Panc1 (cell line): ENCODE measurements around the gene KIFBP. TPM values are rescaled to one million over a fixed set of nuclear protein-coding genes. Genes with fewer than 3 reads are reported as not detected.

Experiments used
- ATAC-seq: fragments of 200-7000 bp; cut with Tn5 transposase; 2 replicates; pipeline ENCODE4 v1.9.1; 2020; ENCODE audit warnings: mild to moderate bottlenecking, moderate library complexity
- BruUV-seq: library from RNA; stranded (reverse); fragments of 400-500 nt; replicated peaks from 2 replicates; lab custom pipeline; 2021; lab: Mats Ljungman, UMichigan
- CTCF ChIA-PET: fragments of 300-600 bp; sonication (Branson Sonifier 250); formaldehyde crosslinking; loops from one replicate; lab custom pipeline; 2022; ENCODE audit warnings: antibody characterized with exemption; lab: Charles Lee
- POLR2A ChIA-PET: fragments of 300-600 bp; sonication (Branson Sonifier 250); formaldehyde crosslinking; loops from one replicate; lab custom pipeline; 2022; ENCODE audit warnings: antibody characterized with exemption; lab: Charles Lee
- DNase-seq: peaks from one replicate; pipeline ENCODE4 v3.0.0-alpha.2; 2010; ENCODE audit warnings: low read depth, low spot score
- H3K27ac ChIP-seq: 2 replicates; pipeline ENCODE4 v1.5.1; 2011; ENCODE audit warnings: mild to moderate bottlenecking, low read length, inconsistent platforms
- H3K27me3 ChIP-seq: fragments of 200-500 bp; sonication (Bioruptor generic); 2 replicates; pipeline ENCODE4 v1.6.0; 2014; ENCODE audit warnings: low read length, inconsistent platforms; ENCODE audit not compliant: control insufficient read depth, insufficient read depth
- H3K36me3 ChIP-seq: fragments of 200-500 bp; sonication (Bioruptor generic); 2 replicates; pipeline ENCODE4 v1.5.1; 2014; ENCODE audit warnings: inconsistent platforms, mild to moderate bottlenecking, low read length, moderate library complexity; ENCODE audit not compliant: control insufficient read depth, insufficient read depth
- H3K4me1 ChIP-seq: 2 replicates; pipeline ENCODE4 v1.5.1; 2011; ENCODE audit warnings: inconsistent platforms, mild to moderate bottlenecking, low read length, moderate library complexity; ENCODE audit not compliant: control insufficient read depth, insufficient read depth
- H3K4me3 ChIP-seq, 2 experiments: 2 replicates each; pipeline ENCODE4 v1.5.1; 2011 to 2012; ENCODE audit warnings: low read depth in 2 of 2, low read length in 2 of 2, mild to moderate bottlenecking in 2 of 2, inconsistent platforms in 1 of 2, moderate library complexity in 1 of 2
- H3K9me3 ChIP-seq: fragments of 200-500 bp; sonication (Bioruptor generic); 2 replicates; pipeline ENCODE4 v1.5.1; 2014; ENCODE audit warnings: low read depth, mild to moderate bottlenecking, inconsistent platforms, low read length, moderate library complexity; ENCODE audit not compliant: control insufficient read depth, insufficient read depth
- POLR2AphosphoS5 ChIP-seq: IDR thresholded peaks from 2 replicates; pipeline ENCODE4 v1.6.1; 2012; ENCODE audit warnings: mild to moderate bottlenecking, low read depth, low read length, moderate library complexity
- SIN3A ChIP-seq: IDR thresholded peaks from 2 replicates; pipeline ENCODE4 v1.6.1; 2012; ENCODE audit warnings: low read depth, mild to moderate bottlenecking, low read length, moderate library complexity, borderline replicate concordance; ENCODE audit not compliant: insufficient read depth
- TCF7L2 ChIP-seq: IDR thresholded peaks from 2 replicates; pipeline ENCODE4 v1.6.1; 2011; ENCODE audit warnings: mild to moderate bottlenecking, low read depth, low read length, inconsistent platforms
- in situ Hi-C: cut with HindIII; loops from 2 replicates; pipeline ENCODE4 v1.10.0; 2016; ENCODE audit warnings: low sequenced_read_pairs, low pct_unique_long_range_greater_than_20kb
- intact Hi-C: fragments of 100-400 bp; cut with micrococcal nuclease; formaldehyde crosslinking; loops from one replicate; pipeline ENCODE4 v1.10.0; 2022; ENCODE audit not compliant: unreplicated experiment
- total RNA-seq: library from RNA; stranded (reverse); gene quantifications from one replicate; pipeline ENCODE4 v1.2.1, GENCODE V29; 2021; ENCODE audit not compliant: unreplicated experiment
- TF ChIP-seq, protein P1 (sequence below), 2 experiments: IDR thresholded peaks; 2 replicates each; pipeline ENCODE4 v1.6.1; 2011 to 2012; ENCODE audit warnings: low read depth in 2 of 2, control low read depth in 1 of 2, low read length in 1 of 2, mild to moderate bottlenecking in 1 of 2, moderate library complexity in 1 of 2; ENCODE audit not compliant: insufficient read depth in 1 of 2
- TF ChIP-seq, protein P2 (sequence below): fragments of 450-650 bp; IDR thresholded peaks from 2 replicates; pipeline ENCODE4 v1.5.1; 2017; ENCODE audit warnings: mild to moderate bottlenecking

Gene KIFBP
- total RNA-seq, 1 experiment from 2014 or later = 45.9 TPM

DNA sequence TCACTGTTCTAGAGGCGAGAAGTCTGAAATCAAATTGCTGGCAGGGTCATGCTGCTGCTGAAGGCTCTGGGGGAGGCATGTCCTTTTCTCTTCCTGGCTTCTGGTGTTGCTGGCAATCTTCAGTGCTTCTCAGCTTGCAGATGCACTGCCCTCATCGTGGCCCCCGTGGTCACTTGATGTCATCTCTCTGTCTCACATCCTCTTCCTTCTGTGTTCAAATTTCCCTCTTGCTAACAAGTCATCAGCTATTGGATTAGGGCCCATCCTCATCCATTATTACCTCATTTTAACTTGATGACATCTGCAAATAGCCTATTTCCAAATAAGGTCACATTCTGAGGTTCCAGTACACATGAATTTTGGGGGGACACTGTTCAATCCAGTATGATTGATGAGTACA is 62.7 kb downstream of the KIFBP start:
- DNase-seq (no peak), ATAC-seq (no peak)
- TF ChIP-seq, protein P1, sequence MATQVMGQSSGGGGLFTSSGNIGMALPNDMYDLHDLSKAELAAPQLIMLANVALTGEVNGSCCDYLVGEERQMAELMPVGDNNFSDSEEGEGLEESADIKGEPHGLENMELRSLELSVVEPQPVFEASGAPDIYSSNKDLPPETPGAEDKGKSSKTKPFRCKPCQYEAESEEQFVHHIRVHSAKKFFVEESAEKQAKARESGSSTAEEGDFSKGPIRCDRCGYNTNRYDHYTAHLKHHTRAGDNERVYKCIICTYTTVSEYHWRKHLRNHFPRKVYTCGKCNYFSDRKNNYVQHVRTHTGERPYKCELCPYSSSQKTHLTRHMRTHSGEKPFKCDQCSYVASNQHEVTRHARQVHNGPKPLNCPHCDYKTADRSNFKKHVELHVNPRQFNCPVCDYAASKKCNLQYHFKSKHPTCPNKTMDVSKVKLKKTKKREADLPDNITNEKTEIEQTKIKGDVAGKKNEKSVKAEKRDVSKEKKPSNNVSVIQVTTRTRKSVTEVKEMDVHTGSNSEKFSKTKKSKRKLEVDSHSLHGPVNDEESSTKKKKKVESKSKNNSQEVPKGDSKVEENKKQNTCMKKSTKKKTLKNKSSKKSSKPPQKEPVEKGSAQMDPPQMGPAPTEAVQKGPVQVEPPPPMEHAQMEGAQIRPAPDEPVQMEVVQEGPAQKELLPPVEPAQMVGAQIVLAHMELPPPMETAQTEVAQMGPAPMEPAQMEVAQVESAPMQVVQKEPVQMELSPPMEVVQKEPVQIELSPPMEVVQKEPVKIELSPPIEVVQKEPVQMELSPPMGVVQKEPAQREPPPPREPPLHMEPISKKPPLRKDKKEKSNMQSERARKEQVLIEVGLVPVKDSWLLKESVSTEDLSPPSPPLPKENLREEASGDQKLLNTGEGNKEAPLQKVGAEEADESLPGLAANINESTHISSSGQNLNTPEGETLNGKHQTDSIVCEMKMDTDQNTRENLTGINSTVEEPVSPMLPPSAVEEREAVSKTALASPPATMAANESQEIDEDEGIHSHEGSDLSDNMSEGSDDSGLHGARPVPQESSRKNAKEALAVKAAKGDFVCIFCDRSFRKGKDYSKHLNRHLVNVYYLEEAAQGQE (IDR thresholded peaks at IDR 0.05; ENCODE audit: insufficient read depth in 1 of 2, low read depth in 2 of 2, low read length in 1 of 2) = no peak
- TF ChIP-seq, protein P2, sequence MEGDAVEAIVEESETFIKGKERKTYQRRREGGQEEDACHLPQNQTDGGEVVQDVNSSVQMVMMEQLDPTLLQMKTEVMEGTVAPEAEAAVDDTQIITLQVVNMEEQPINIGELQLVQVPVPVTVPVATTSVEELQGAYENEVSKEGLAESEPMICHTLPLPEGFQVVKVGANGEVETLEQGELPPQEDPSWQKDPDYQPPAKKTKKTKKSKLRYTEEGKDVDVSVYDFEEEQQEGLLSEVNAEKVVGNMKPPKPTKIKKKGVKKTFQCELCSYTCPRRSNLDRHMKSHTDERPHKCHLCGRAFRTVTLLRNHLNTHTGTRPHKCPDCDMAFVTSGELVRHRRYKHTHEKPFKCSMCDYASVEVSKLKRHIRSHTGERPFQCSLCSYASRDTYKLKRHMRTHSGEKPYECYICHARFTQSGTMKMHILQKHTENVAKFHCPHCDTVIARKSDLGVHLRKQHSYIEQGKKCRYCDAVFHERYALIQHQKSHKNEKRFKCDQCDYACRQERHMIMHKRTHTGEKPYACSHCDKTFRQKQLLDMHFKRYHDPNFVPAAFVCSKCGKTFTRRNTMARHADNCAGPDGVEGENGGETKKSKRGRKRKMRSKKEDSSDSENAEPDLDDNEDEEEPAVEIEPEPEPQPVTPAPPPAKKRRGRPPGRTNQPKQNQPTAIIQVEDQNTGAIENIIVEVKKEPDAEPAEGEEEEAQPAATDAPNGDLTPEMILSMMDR = no peak
- TF ChIP-seq POLR2AphosphoS5 = no peak
- no peak for TF ChIP-seq SIN3A
- TF ChIP-seq TCF7L2 = no peak
- in situ Hi-C loops (no loop called here), intact Hi-C loops (no loop called here)
- ChIA-PET CTCF (no interaction called here), POLR2A (no interaction called here)
- Histone ChIP-seq H3K27me3 (no peaks in the 10 kb centered on the region), H3K9me3 (no peaks in the 10 kb centered on the region), H3K4me3 (no peak overlapping the region), H3K4me1 (no peaks in the 10 kb centered on the region), H3K27ac (no peak overlapping the region), H3K36me3 (no peaks in the 10 kb centered on the region)
- BruUV-seq = no TSS peak

DNA sequence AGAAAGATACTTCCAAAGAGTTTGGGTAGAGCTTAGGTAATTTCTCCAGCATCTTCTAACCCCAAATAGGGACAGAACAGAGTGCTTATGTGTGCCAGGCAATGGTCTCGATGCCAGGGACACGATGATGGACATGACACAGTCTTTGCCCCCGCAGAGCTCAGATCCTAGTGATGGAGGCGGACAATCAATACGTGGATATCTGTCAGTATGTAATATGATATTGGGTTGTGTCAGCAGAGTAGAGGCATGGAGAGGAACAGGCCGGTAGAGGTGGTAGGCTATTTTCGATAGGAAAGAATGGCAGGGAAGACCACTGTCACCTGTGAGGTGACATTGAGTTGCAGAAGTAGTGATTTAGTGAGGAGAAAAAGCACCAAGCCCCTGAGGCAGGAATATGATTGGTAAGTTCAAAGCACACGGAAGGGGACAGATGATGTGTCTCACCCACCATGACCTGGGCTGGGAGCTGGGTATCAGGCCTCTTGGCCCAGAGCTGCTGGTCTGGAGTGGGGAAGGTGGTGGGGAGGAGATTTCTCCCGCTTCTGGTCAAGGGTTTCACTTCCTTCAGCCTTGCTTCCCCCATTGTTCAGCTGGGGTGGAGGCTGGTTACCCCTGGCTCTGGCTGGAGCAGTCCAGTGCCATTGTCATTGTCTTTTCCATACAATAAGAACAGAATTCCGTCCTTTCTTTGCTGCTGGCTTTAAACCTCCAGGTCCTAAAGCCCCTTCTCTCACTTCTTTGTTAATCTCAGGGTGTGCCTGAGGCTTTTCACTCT is 63.3 kb downstream of the KIFBP start:
- Histone ChIP-seq H3K36me3 (no peaks in the 10 kb centered on the region), H3K4me3 (no peak overlapping the region), H3K27ac (no peak overlapping the region), H3K4me1 (no peaks in the 10 kb centered on the region), H3K9me3 (no peaks in the 10 kb centered on the region), H3K27me3 (no peaks in the 10 kb centered on the region)
- intact Hi-C loops (no loop called here), in situ Hi-C loops (no loop called here)
- no TSS peak for BruUV-seq
- DNase-seq (no peak), ATAC-seq (no peak)
- ChIA-PET POLR2A (no interaction called here), CTCF (no interaction called here)
- TF ChIP-seq, protein P1 (IDR thresholded peaks at IDR 0.05; ENCODE audit: insufficient read depth in 1 of 2, low read depth in 2 of 2, low read length in 1 of 2) = no peak
- TF ChIP-seq, protein P2 = no peak
- TF ChIP-seq TCF7L2 = no peak
- TF ChIP-seq SIN3A = no peak
- no peak for TF ChIP-seq POLR2AphosphoS5
